ENCODE data around the gene EFCAB6. TPM values are rescaled to one million over a fixed set of nuclear protein-coding genes. Genes with fewer than 3 reads are reported as not detected.

Gene EFCAB6
- total RNA-seq, 1 experiment from 2014 or later = 0.52 TPM

- H3K27me3 ChIP-seq (ENCODE audit: insufficient read depth, low read length) = peaks cover 26% of the 10 kb centered on the region
- H4K20me1 ChIP-seq (ENCODE audit: insufficient read depth) = no peaks in the 10 kb centered on the region
- no TSS peak for BruUV-seq (replicated peaks)
- ChIA-PET POLR2A (no interaction called here), CTCF (no interaction called here), RAD21 (ENCODE audit: low non-redundant PET in 1 of 2, low total read pairs in 2 of 2, uncharacterized antibody in 2 of 2, unreplicated experiment in 2 of 2) (no interaction called here)
- intact Hi-C loops (cut with micrococcal nuclease) = no loop called here
- H3K9ac ChIP-seq (ENCODE audit: low read length) = no peak overlapping the region
- H3K4me3 ChIP-seq (replicated peaks in 1 of 2; ENCODE audit: low read depth in 1 of 2, low read length in 2 of 2) = no peak overlapping the region
- DNase-seq (ENCODE audit: low read depth, low spot score) (no peak), ATAC-seq (no peak)
- H3K27ac ChIP-seq (ENCODE audit: low read depth, low read length) = no peak overlapping the region
- H3K36me3 ChIP-seq (ENCODE audit: control insufficient read depth in 1 of 2, insufficient read depth in 2 of 2, low read length in 2 of 2) = no peaks in the 10 kb centered on the region
- H3K4me2 ChIP-seq (ENCODE audit: low read length) = no peak overlapping the region
- H3K79me2 ChIP-seq (ENCODE audit: insufficient read depth, low read length) = no peaks in the 10 kb centered on the region
- H2AFZ ChIP-seq (ENCODE audit: low read depth, low read length, poor library complexity, severe bottlenecking) = no peak overlapping the region
- H3K4me1 ChIP-seq (ENCODE audit: control insufficient read depth in 1 of 2, insufficient read depth in 2 of 2, low read length in 2 of 2) = no peaks in the 10 kb centered on the region
- H3K9me2 ChIP-seq (ENCODE audit: insufficient read depth) = no peaks in the 10 kb centered on the region
- TF ChIP-seq JUND (IDR thresholded peaks at IDR 0.05) (no peak), REST (IDR thresholded peaks at IDR 0.05; ENCODE audit: low read depth) (no peak)
- no peaks in the 10 kb centered on the region for H3K9me3 ChIP-seq (ENCODE audit: control insufficient read depth in 1 of 2, insufficient read depth in 1 of 2, low read depth in 1 of 2, low read length in 2 of 2)
These were observed 246.1 kb downstream of the EFCAB6 start for GRCh38 chr22:43566021-43566420.

DNA sequence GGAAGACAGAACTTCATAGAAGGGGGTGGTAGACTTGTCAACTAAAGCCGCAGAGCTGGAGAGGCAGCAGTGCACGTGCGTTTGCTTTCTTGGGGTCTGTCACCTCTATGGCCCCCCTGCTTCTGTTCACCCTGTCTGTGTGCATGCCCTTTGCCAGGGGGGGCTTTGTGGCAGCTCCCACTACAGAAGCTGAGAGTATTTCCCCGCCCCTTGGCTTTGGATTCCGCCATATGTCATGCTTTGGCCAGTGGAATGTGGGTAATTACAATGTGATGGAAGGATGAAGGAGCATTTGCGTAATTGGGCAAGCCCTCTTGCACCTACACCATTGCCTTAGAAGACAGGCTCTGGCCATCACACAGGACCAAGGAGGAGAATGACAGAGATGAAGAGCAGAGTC, 247.2 kb downstream of the EFCAB6 start:
- no TSS peak for BruUV-seq (replicated peaks)
- H3K4me3 ChIP-seq (replicated peaks in 1 of 2; ENCODE audit: low read depth in 1 of 2, low read length in 2 of 2) = no peak overlapping the region
- ATAC-seq (no peak), DNase-seq (ENCODE audit: low read depth, low spot score) (no peak)
- no peak overlapping the region for H3K4me2 ChIP-seq (ENCODE audit: low read length)
- H3K9me3 ChIP-seq (ENCODE audit: control insufficient read depth in 1 of 2, insufficient read depth in 1 of 2, low read depth in 1 of 2, low read length in 2 of 2) = no peaks in the 10 kb centered on the region
- no peak overlapping the region for H2AFZ ChIP-seq (ENCODE audit: low read depth, low read length, poor library complexity, severe bottlenecking)
- no peaks in the 10 kb centered on the region for H3K36me3 ChIP-seq (ENCODE audit: control insufficient read depth in 1 of 2, insufficient read depth in 2 of 2, low read length in 2 of 2)
- H3K9ac ChIP-seq (ENCODE audit: low read length) = no peak overlapping the region
- ChIA-PET RAD21 (ENCODE audit: low non-redundant PET in 1 of 2, low total read pairs in 2 of 2, uncharacterized antibody in 2 of 2, unreplicated experiment in 2 of 2) (interaction anchor here in 1 of 2 experiments (0.6 kb wide), 1 partner anchor 16 kb away, joined by 6 read pairs; no protein-coding TSS in a partner anchor), POLR2A (no interaction called here), CTCF (no interaction called here)
- intact Hi-C loops (cut with micrococcal nuclease) = no loop called here
- no peaks in the 10 kb centered on the region for H3K79me2 ChIP-seq (ENCODE audit: insufficient read depth, low read length)
- no peaks in the 10 kb centered on the region for H4K20me1 ChIP-seq (ENCODE audit: insufficient read depth)
- H3K4me1 ChIP-seq (ENCODE audit: control insufficient read depth in 1 of 2, insufficient read depth in 2 of 2, low read length in 2 of 2) = no peaks in the 10 kb centered on the region
- TF ChIP-seq POLR2AphosphoS5 (IDR thresholded peaks at IDR 0.05; ENCODE audit: low read depth, low read length) (no peak), ZFX (IDR thresholded peaks at IDR 0.05) (no peak), POLR2A (IDR thresholded peaks at IDR 0.05; ENCODE audit: borderline replicate concordance, extremely low read depth, insufficient read depth, insufficient read length) (no peak)
- peaks cover 14% of the 10 kb centered on the region for H3K27me3 ChIP-seq (ENCODE audit: insufficient read depth, low read length)
- H3K9me2 ChIP-seq (ENCODE audit: insufficient read depth) = no peaks in the 10 kb centered on the region
- H3K27ac ChIP-seq (ENCODE audit: low read depth, low read length) = no peak overlapping the region
